GM12801 (cell line): ENCODE results near the gene KRT31.

Source experiments
- CTCF ChIP-seq: IDR thresholded peaks from one replicate; pipeline ENCODE4 v1.5.1; 2011; ENCODE audit warnings: control low read depth; ENCODE audit not compliant: insufficient read length; ENCODE audit errors: extremely low read depth

KRT31 gene

DNA sequence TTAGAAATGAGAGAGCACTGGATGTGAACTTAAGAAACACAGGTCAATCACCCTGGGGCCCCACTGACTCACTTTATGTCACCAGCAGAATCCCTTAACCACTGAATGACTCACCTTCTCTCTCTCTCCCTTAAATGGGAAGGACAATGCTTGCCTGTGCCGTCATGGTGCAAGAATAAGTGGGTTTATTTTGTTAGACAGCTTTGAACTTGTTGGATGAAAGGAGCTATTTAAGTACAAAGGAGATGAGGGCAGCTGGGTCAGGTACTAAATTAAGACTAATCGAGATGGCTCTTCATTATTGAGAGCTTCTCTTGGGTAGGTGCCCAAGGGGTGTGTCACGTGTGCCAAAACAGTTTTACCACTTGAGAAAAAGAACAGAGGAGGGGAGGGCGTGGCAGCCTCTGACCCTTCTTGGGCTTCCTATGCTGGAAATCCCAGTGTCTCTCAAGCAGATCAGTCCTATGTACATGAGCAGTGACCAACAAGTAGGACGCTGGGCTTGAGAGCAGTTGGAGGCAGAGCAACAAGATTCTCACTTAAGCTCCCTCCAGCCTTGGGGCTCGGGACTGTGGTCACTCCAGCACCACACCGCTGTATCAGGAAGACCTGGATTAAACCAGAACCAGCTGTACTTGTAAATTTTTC, 6.7 kb upstream of the KRT31 start:
- no peak for TF ChIP-seq CTCF

GRCh38 chr17:41403404-41404023, 6.1 kb upstream of the KRT31 start:
- no peak for TF ChIP-seq CTCF

DNA sequence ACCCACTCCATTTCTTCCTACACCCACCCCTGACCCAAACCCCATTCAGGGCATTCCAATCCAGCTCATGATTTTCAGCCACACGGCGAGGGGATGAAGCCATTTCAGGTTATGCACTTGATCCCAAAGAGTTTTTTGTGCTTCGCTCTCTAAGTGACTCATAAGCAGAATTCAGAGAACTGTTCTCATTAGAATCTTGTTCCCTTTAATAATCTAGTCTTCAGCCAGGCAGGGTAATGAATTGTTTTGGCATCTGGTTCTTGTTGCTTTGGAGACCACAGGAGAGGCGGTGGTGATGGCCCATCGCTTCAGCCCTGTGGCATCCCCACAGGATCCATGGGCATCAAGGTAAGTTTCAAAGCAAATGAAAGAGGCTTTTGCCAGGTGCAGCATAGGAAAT, 4.8 kb upstream of the KRT31 start:
- no peak for TF ChIP-seq CTCF

DNA sequence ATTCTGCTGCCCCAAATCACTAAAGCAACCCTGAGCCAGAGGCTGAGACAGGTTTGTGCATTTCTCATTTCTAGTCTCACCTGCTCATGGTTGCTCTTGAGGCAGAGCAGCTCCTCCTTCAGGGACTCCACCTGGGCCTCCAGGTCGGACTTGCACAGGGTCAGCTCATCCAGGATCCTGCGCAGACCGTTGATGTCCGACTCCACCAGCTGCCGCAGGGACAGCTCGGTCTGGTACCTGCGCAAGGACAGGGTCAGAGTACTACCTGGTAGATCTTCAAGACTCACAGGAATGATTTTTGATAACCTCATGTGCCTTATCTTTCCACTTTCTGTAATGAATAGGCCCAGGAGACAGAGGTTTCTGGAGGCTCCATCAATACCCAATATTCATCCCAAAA, 1.1 kb downstream of the KRT31 start:
- TF ChIP-seq CTCF = no peak

DNA sequence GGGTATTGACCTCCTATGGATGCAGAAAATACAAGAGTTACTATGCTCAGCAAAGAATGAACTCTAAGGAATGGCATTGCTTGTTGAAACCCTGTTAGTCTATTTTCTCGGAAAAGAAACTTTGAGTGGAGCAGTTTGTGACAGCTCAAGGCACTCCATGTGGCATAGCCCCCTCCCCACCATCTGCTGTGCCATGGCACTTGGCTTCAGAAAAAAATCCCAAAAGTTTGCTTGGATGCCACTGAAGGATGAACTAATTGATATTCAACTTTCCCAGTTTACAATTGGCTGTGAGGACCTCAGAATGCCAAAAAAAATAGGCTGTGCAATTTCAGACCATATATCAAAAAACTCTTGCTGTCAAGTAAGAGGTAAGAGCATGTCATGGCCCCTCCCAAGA, 1.8 kb downstream of the KRT31 start:
- TF ChIP-seq CTCF = no peak

- TF ChIP-seq CTCF = no peak
Observed at GRCh38 chr17:41394254-41394996, 3.0 kb downstream of the KRT31 start.

GRCh38 chr17:41393826-41394225, 3.6 kb downstream of the KRT31 start:
- TF ChIP-seq CTCF = no peak
